ENCODE results near the gene TTC28. TPM values are rescaled to one million over a fixed set of nuclear protein-coding genes. Genes with fewer than 3 reads are reported as not detected.
"Not testable (repeated sequence)": the region's sequence is repeated elsewhere in the genome, so short reads cannot be mapped to it uniquely, and the experiment has no call there.

The TTC28 gene
- total RNA-seq, 1 donor from 2014 or later, result 70.8 TPM

GRCh38 chr22:28064920-28065319, 614.7 kb downstream of the TTC28 start:
- peaks cover 10% of the 10 kb centered on the region for H3K36me3 Mint-ChIP-seq (ENCODE audit: low read depth, unreplicated experiment)
- H3K9me3 Mint-ChIP-seq (ENCODE audit: unreplicated experiment), result no peaks in the 10 kb centered on the region
- H3K27ac Mint-ChIP-seq (ENCODE audit: unreplicated experiment), result no peak overlapping the region
- no peak overlapping the region for H3K4me3 Mint-ChIP-seq (ENCODE audit: unreplicated experiment)
- no peak for DNase-seq (ENCODE audit: low spot score)
- H3K27me3 Mint-ChIP-seq (ENCODE audit: unreplicated experiment), result peaks cover 4% of the 10 kb centered on the region
- no peaks in the 10 kb centered on the region for H3K4me1 Mint-ChIP-seq (ENCODE audit: unreplicated experiment)
- no peak for TF ChIP-seq CTCF (IDR thresholded peaks at IDR 0.05; ENCODE audit: unreplicated experiment)

GRCh38 chr22:28063656-28064055, 616.0 kb downstream of the TTC28 start:
- H3K9me3 Mint-ChIP-seq (ENCODE audit: unreplicated experiment), result no peaks in the 10 kb centered on the region
- TF ChIP-seq CTCF (IDR thresholded peaks at IDR 0.05; ENCODE audit: unreplicated experiment), result no peak
- H3K4me1 Mint-ChIP-seq (ENCODE audit: unreplicated experiment), result no peaks in the 10 kb centered on the region
- DNase-seq (ENCODE audit: low spot score), result no peak
- H3K27me3 Mint-ChIP-seq (ENCODE audit: unreplicated experiment), result peaks cover 4% of the 10 kb centered on the region
- H3K36me3 Mint-ChIP-seq (ENCODE audit: low read depth, unreplicated experiment), result peaks cover 10% of the 10 kb centered on the region
- no peak overlapping the region for H3K27ac Mint-ChIP-seq (ENCODE audit: unreplicated experiment)
- no peak overlapping the region for H3K4me3 Mint-ChIP-seq (ENCODE audit: unreplicated experiment)

- H3K9me3 Mint-ChIP-seq (ENCODE audit: unreplicated experiment); H3K27me3 Mint-ChIP-seq (ENCODE audit: unreplicated experiment); H3K4me1 Mint-ChIP-seq (ENCODE audit: unreplicated experiment); H3K36me3 Mint-ChIP-seq (ENCODE audit: low read depth, unreplicated experiment); H3K4me3 Mint-ChIP-seq (ENCODE audit: unreplicated experiment); DNase-seq (ENCODE audit: low spot score); H3K27ac Mint-ChIP-seq (ENCODE audit: unreplicated experiment): not testable (repeated sequence)
These were observed 619.0 kb downstream of the TTC28 start for GRCh38 chr22:28060594-28060993.

- Mint-ChIP-seq H3K36me3 (ENCODE audit: low read depth, unreplicated experiment) (peaks cover 6% of the 10 kb centered on the region), H3K27ac (ENCODE audit: unreplicated experiment) (no peak overlapping the region), H3K4me1 (ENCODE audit: unreplicated experiment) (no peaks in the 10 kb centered on the region), H3K4me3 (ENCODE audit: unreplicated experiment) (no peak overlapping the region), H3K27me3 (ENCODE audit: unreplicated experiment) (peaks cover 2% of the 10 kb centered on the region), H3K9me3 (ENCODE audit: unreplicated experiment) (no peaks in the 10 kb centered on the region)
- no peak for TF ChIP-seq CTCF (IDR thresholded peaks at IDR 0.05; ENCODE audit: unreplicated experiment)
- DNase-seq (ENCODE audit: low spot score), result no peak
These were observed 621.6 kb downstream of the TTC28 start for GRCh38 chr22:28058036-28058435.

DNA sequence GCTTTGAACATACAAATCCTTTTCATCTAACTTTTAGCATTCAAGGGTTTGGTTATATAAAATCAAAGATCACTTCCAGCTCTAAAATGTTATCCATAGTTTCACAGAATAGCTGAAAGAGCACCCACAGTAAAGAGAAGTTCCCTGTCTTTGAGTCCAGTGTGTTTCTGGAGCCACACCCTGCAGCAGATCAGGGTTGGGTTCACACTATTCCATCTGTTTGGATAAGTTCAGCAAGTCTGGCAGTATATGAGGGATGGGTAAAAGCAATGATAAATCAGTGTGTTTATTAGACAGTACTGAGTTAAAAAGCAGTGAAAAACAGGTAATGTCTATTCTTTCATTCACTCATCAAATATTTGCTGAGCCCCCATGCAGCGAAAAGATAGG, 624.8 kb downstream of the TTC28 start:
- H3K4me1 Mint-ChIP-seq (ENCODE audit: unreplicated experiment), result peaks cover 4% of the 10 kb centered on the region
- H3K9me3 Mint-ChIP-seq (ENCODE audit: unreplicated experiment), result no peaks in the 10 kb centered on the region
- DNase-seq (ENCODE audit: low spot score), result no peak
- no peak overlapping the region for H3K4me3 Mint-ChIP-seq (ENCODE audit: unreplicated experiment)
- TF ChIP-seq CTCF (IDR thresholded peaks at IDR 0.05; ENCODE audit: unreplicated experiment), result no peak
- no peaks in the 10 kb centered on the region for H3K27me3 Mint-ChIP-seq (ENCODE audit: unreplicated experiment)
- H3K36me3 Mint-ChIP-seq (ENCODE audit: low read depth, unreplicated experiment), result peaks cover 6% of the 10 kb centered on the region
- no peak overlapping the region for H3K27ac Mint-ChIP-seq (ENCODE audit: unreplicated experiment)

Data from endothelial cell (in vitro differentiated cells).